AML-193 (cell line): ENCODE data around the gene SHISAL1.
"Not testable (repeated sequence)": the region's sequence is repeated elsewhere in the genome, so short reads cannot be mapped to it uniquely, and the experiment has no call there.

Experiments
- DNase-seq, 2 experiments: peaks; one replicate each; lab custom pipeline; 2025; lab: John Stamatoyannopoulos, UW

SHISAL1 gene

GRCh38 chr22:44302363-44302762, 10.4 kb downstream of the SHISAL1 start:
- not testable (repeated sequence) for DNase-seq

GRCh38 chr22:44301039-44301438, 11.7 kb downstream of the SHISAL1 start:
- no peak for DNase-seq

GRCh38 chr22:44299124-44299523, 13.6 kb downstream of the SHISAL1 start:
- no peak for DNase-seq

- no peak for DNase-seq
Observed at GRCh38 chr22:44298406-44299091, 14.2 kb downstream of the SHISAL1 start.

- no peak for DNase-seq
Observed at GRCh38 chr22:44297470-44298061, 15.2 kb downstream of the SHISAL1 start.

- DNase-seq, result no peak
Observed at GRCh38 chr22:44295406-44295805, 17.3 kb downstream of the SHISAL1 start.

GRCh38 chr22:44293876-44294275, 18.9 kb downstream of the SHISAL1 start:
- DNase-seq, result no peak

- no peak for DNase-seq
Observed at GRCh38 chr22:44293034-44293433, 19.7 kb downstream of the SHISAL1 start.

GRCh38 chr22:44292521-44292920, 20.2 kb downstream of the SHISAL1 start:
- DNase-seq, result no peak

- DNase-seq, result no peak
Observed at GRCh38 chr22:44291674-44292360, 20.9 kb downstream of the SHISAL1 start.

- no peak for DNase-seq
Observed at GRCh38 chr22:44291265-44291664, 21.5 kb downstream of the SHISAL1 start.

GRCh38 chr22:44289414-44290171, 23.2 kb downstream of the SHISAL1 start:
- DNase-seq, result no peak

- DNase-seq, result no peak
Observed at GRCh38 chr22:44288913-44289312, 23.8 kb downstream of the SHISAL1 start.

GRCh38 chr22:44287741-44288140, 25.0 kb downstream of the SHISAL1 start:
- no peak for DNase-seq

GRCh38 chr22:44287121-44287693, 25.5 kb downstream of the SHISAL1 start:
- DNase-seq, result no peak

GRCh38 chr22:44286646-44287045, 26.1 kb downstream of the SHISAL1 start:
- DNase-seq, result no peak

- no peak for DNase-seq
Observed at GRCh38 chr22:44284711-44285110, 28.0 kb downstream of the SHISAL1 start.

- DNase-seq, result no peak
Observed at GRCh38 chr22:44281768-44282637, 30.7 kb downstream of the SHISAL1 start.

GRCh38 chr22:44280665-44281188, 32.0 kb downstream of the SHISAL1 start:
- no peak for DNase-seq

GRCh38 chr22:44279069-44279360, 33.7 kb downstream of the SHISAL1 start:
- no peak for DNase-seq
